GM18502 (cell line): ENCODE data around the gene BCAR3.
A peak's percentile ranks its signal among the peaks of the same experiment; 100 is the strongest.
"Not testable (repeated sequence)": the region's sequence is repeated elsewhere in the genome, so short reads cannot be mapped to it uniquely, and the experiment has no call there.

ENCODE experiments used
- ATAC-seq: cut with Tn5 transposase; IDR thresholded peaks from one replicate; pipeline ENCODE4 v1.9.1; 2021; ENCODE audit warnings: mild to moderate bottlenecking; ENCODE audit not compliant: unreplicated experiment, poor library complexity

The BCAR3 gene

GRCh38 chr1:93672477-93673162 lies 9.0 kb downstream of the BCAR3 start:
- no peak for ATAC-seq

- no peak for ATAC-seq
Observed at GRCh38 chr1:93672069-93672468, 9.6 kb downstream of the BCAR3 start.

GRCh38 chr1:93671099-93671621 lies 10.5 kb downstream of the BCAR3 start:
- ATAC-seq = no peak

GRCh38 chr1:93670141-93670540 lies 11.5 kb downstream of the BCAR3 start:
- ATAC-seq = no peak

- ATAC-seq = no peak
Observed at GRCh38 chr1:93669369-93669768, 12.3 kb downstream of the BCAR3 start.

- ATAC-seq = no peak
Observed at GRCh38 chr1:93668951-93669350, 12.7 kb downstream of the BCAR3 start.

GRCh38 chr1:93668121-93668520 lies 13.5 kb downstream of the BCAR3 start:
- ATAC-seq = no peak

- no peak for ATAC-seq
Observed at GRCh38 chr1:93667642-93668041, 14.0 kb downstream of the BCAR3 start.

GRCh38 chr1:93666613-93667384 lies 14.8 kb downstream of the BCAR3 start:
- no peak for ATAC-seq

- no peak for ATAC-seq
Observed at GRCh38 chr1:93665015-93665414, 16.6 kb downstream of the BCAR3 start.

GRCh38 chr1:93663208-93663614 lies 18.4 kb downstream of the BCAR3 start:
- ATAC-seq = no peak

GRCh38 chr1:93662481-93663207 lies 19.0 kb downstream of the BCAR3 start:
- no peak for ATAC-seq

GRCh38 chr1:93661829-93662474 lies 19.7 kb downstream of the BCAR3 start:
- ATAC-seq = peak; percentile 63

GRCh38 chr1:93661341-93661740 lies 20.3 kb downstream of the BCAR3 start:
- ATAC-seq = not testable (repeated sequence)

- ATAC-seq = no peak
Observed at GRCh38 chr1:93659822-93660503, 21.7 kb downstream of the BCAR3 start.

GRCh38 chr1:93658188-93658587 lies 23.4 kb downstream of the BCAR3 start:
- ATAC-seq = no peak

GRCh38 chr1:93656491-93656890 lies 25.1 kb downstream of the BCAR3 start:
- ATAC-seq = no peak

- ATAC-seq = no peak
Observed at GRCh38 chr1:93653656-93654055, 28.0 kb downstream of the BCAR3 start.

- no peak for ATAC-seq
Observed at GRCh38 chr1:93652323-93652949, 29.2 kb downstream of the BCAR3 start.
